Measurements from ENCODE around the gene PRICKLE1. TPM values are rescaled to one million over a fixed set of nuclear protein-coding genes. Genes with fewer than 3 reads are reported as not detected.
"Not testable (repeated sequence)": the region's sequence is repeated elsewhere in the genome, so short reads cannot be mapped to it uniquely, and the experiment has no call there.

Gene PRICKLE1
- total and polyA plus RNA-seq, 2 of the 4 experiments (the other 2 are of a cell fraction) = 21.3 to 21.7 TPM

DNA sequence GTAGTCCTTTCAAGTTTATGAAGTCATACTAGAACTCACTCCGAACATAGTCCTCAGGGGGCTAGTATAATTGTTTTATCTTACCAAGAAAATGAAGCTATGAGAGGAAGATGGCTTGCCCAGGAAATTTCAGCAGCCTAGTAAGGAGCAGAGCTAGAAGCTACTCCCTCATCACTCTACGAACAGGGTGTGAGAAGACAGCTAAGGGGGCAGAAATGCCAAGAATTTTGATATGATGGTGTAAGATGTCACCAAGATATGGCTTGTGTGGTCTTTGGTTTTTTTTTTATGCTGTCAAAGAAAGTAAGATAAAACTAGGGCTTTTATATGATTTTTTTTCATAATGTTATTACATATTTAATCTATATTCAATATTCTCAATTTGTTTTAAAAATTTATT is 47.6 kb downstream of the PRICKLE1 start:
- WGBS, 2 experiments (ENCODE audit: extremely low coverage in 2 of 2, insufficient read length in 1 of 2) = no CpG with 5 or more reads among the region's 2 CpGs
- Histone ChIP-seq H3K79me1 (ENCODE audit: low read depth in 1 of 2, low read length in 2 of 2) (peaks cover 0 to 7% of the 10 kb centered on the region in 2 experiments; a peak in 1 of 4 replicates), H4K5ac (ENCODE audit: low read depth, low read length) (no peak overlapping the region), H3K9me3 (ENCODE audit: control insufficient read depth, insufficient read depth, low read length) (no peaks in the 10 kb centered on the region), H4K91ac (ENCODE audit: insufficient read depth, low read depth, low read length) (no peak overlapping the region), H2BK5ac (ENCODE audit: low read depth, low read length, poor library complexity, severe bottlenecking) (no peak overlapping the region), H2BK20ac (ENCODE audit: low read depth, low read length) (no peak overlapping the region), H2BK15ac (ENCODE audit: low read depth, low read length) (no peak overlapping the region), H2AK5ac (ENCODE audit: low read depth, low read length) (no peak overlapping the region), H3K23ac (ENCODE audit: low read depth, low read length) (no peak overlapping the region), H2BK120ac (ENCODE audit: low read depth, low read length) (no peak overlapping the region), H4K8ac (ENCODE audit: low read depth in 2 of 2, low read length in 2 of 2) (no peak overlapping the region), H2AFZ (replicated peaks; ENCODE audit: low read length, poor library complexity) (no peak overlapping the region), H4K20me1 (ENCODE audit: insufficient read depth, low read length) (no peaks in the 10 kb centered on the region), H3K27me3 (ENCODE audit: control insufficient read depth, insufficient read depth, low read length) (no peaks in the 10 kb centered on the region), H3K4ac (ENCODE audit: low read depth, low read length) (no peak overlapping the region), H3K18ac (ENCODE audit: low read depth, low read length) (no peak overlapping the region), H3K4me2 (ENCODE audit: low read depth, low read length) (no peak overlapping the region), H3K36me3 (ENCODE audit: control insufficient read depth, insufficient read depth, low read length) (no peaks in the 10 kb centered on the region), H3K9ac (ENCODE audit: low read depth, low read length) (no peak overlapping the region), H3K4me1 (ENCODE audit: control insufficient read depth, insufficient read depth, low read length) (no peaks in the 10 kb centered on the region; the same call in 1 of the 2 replicates), H3K27ac (ENCODE audit: insufficient read depth, low read length) (no peak overlapping the region), H2AK9ac (replicated peaks; ENCODE audit: low read depth, low read length, poor library complexity) (no peak overlapping the region), H3K9me1 (ENCODE audit: insufficient read depth, low read length) (no peaks in the 10 kb centered on the region; the same call in 1 of the 2 replicates), H3K4me3 (ENCODE audit: insufficient read depth, low read depth, low read length) (no peak overlapping the region), H3K56ac (ENCODE audit: extremely low read depth, insufficient read depth, low read length) (no peak overlapping the region), H3K14ac (replicated peaks; ENCODE audit: low read depth, low read length) (no peak overlapping the region)
- ChIA-PET CTCF (interaction anchor here (0.5 kb wide), 1 partner anchor 1201 kb away, joined by 3 read pairs; no protein-coding TSS in a partner anchor), POLR2A (ENCODE audit: unreplicated experiment) (no interaction called here)
- in situ Hi-C loops (cut with MboI; ENCODE audit: low sequenced_read_pairs) (no loop called here), intact Hi-C loops (cut with micrococcal nuclease) (no loop called here), dilution Hi-C loops (cut with HindIII; ENCODE audit: low sequenced_read_pairs, unreplicated experiment) (no loop called here)
- TF ChIP-seq SMC3 (IDR thresholded peaks at IDR 0.05; ENCODE audit: low read depth, low read length) = no peak
- TF ChIP-seq RCOR1 (IDR thresholded peaks at IDR 0.05; ENCODE audit: insufficient replicate concordance, low read length) = no peak
- TF ChIP-seq NFE2L2 (IDR thresholded peaks at IDR 0.05; ENCODE audit: low read depth, low read length) = no peak
- no peak for TF ChIP-seq CHD1 (IDR thresholded peaks at IDR 0.05; ENCODE audit: low read depth, low read length)
- TF ChIP-seq RAD21 (IDR thresholded peaks at IDR 0.05; ENCODE audit: low read length) = no peak
- TF ChIP-seq CEBPB (IDR thresholded peaks at IDR 0.05; ENCODE audit: low read depth, low read length) = no peak
- no peak for ATAC-seq (ENCODE audit: low read depth)
- DNase-seq = no peak
- BruUV-seq (replicated peaks) = no TSS peak

DNA sequence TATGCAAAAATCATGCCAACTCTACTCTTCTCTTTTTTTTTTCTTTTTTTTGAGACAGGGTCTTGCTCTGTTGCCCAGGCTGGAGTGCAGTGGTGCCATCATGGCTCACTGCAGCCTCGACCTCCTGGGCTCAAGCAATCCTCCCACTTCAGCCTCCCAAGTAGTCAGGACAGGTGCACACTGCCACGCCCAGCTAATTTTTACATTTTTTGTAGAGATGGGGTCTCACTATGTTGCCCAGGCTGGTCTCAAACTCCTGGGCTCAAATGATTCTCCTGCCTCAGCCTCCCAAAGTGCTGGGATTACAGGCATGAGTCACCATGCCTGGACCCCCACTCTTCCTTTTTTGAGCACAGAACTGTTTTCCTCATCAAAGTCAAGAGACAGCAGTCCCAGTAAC is 48.2 kb downstream of the PRICKLE1 start:
- WGBS, 2 experiments (ENCODE audit: extremely low coverage in 2 of 2, insufficient read length in 1 of 2) = no CpG with 5 or more reads among the region's 2 CpGs
- H2AK5ac ChIP-seq (ENCODE audit: low read depth, low read length); ATAC-seq (ENCODE audit: low read depth); H2AFZ ChIP-seq (replicated peaks; ENCODE audit: low read length, poor library complexity); intact Hi-C loops (cut with micrococcal nuclease); H4K5ac ChIP-seq (ENCODE audit: low read depth, low read length); H3K36me3 ChIP-seq (ENCODE audit: control insufficient read depth, insufficient read depth, low read length); H2BK5ac ChIP-seq (ENCODE audit: low read depth, low read length, poor library complexity, severe bottlenecking); H2AK9ac ChIP-seq (replicated peaks; ENCODE audit: low read depth, low read length, poor library complexity); H3K27ac ChIP-seq (ENCODE audit: insufficient read depth, low read length); BruUV-seq (replicated peaks); H4K8ac ChIP-seq (ENCODE audit: low read depth in 2 of 2, low read length in 2 of 2); H3K4me1 ChIP-seq (ENCODE audit: control insufficient read depth, insufficient read depth, low read length); H4K20me1 ChIP-seq (ENCODE audit: insufficient read depth, low read length); H2BK15ac ChIP-seq (ENCODE audit: low read depth, low read length); dilution Hi-C loops (cut with HindIII; ENCODE audit: low sequenced_read_pairs, unreplicated experiment); H4K91ac ChIP-seq (ENCODE audit: insufficient read depth, low read depth, low read length); H3K4me2 ChIP-seq (ENCODE audit: low read depth, low read length); DNase-seq; H3K14ac ChIP-seq (replicated peaks; ENCODE audit: low read depth, low read length); H2BK120ac ChIP-seq (ENCODE audit: low read depth, low read length); H3K9me1 ChIP-seq (ENCODE audit: insufficient read depth, low read length); H3K9ac ChIP-seq (ENCODE audit: low read depth, low read length); H3K4me3 ChIP-seq (ENCODE audit: insufficient read depth, low read depth, low read length); H3K23ac ChIP-seq (ENCODE audit: low read depth, low read length); H2BK20ac ChIP-seq (ENCODE audit: low read depth, low read length); H3K4ac ChIP-seq (ENCODE audit: low read depth, low read length); CTCF ChIA-PET; H3K18ac ChIP-seq (ENCODE audit: low read depth, low read length); H3K27me3 ChIP-seq (ENCODE audit: control insufficient read depth, insufficient read depth, low read length); H3K56ac ChIP-seq (ENCODE audit: extremely low read depth, insufficient read depth, low read length); POLR2A ChIA-PET (ENCODE audit: unreplicated experiment); in situ Hi-C loops (cut with MboI; ENCODE audit: low sequenced_read_pairs); H3K9me3 ChIP-seq (ENCODE audit: control insufficient read depth, insufficient read depth, low read length); H3K79me1 ChIP-seq (ENCODE audit: low read depth in 1 of 2, low read length in 2 of 2): not testable (repeated sequence)
